Stimulated activated CD8-positive, alpha-beta memory T cell treated with anti-CD3 and anti-CD28 coated beads, Interleukin-12 subunit alpha, Interleukin-12 subunit beta, amount 100 ng/mL, for 4 hours (primary cell): ENCODE measurements around the gene PUDP.

Experiments
- DNase-seq: peaks from one replicate; pipeline ENCODE4 v3.0.0-alpha.2; 2020; ENCODE audit warnings: low read depth

PUDP gene

DNA sequence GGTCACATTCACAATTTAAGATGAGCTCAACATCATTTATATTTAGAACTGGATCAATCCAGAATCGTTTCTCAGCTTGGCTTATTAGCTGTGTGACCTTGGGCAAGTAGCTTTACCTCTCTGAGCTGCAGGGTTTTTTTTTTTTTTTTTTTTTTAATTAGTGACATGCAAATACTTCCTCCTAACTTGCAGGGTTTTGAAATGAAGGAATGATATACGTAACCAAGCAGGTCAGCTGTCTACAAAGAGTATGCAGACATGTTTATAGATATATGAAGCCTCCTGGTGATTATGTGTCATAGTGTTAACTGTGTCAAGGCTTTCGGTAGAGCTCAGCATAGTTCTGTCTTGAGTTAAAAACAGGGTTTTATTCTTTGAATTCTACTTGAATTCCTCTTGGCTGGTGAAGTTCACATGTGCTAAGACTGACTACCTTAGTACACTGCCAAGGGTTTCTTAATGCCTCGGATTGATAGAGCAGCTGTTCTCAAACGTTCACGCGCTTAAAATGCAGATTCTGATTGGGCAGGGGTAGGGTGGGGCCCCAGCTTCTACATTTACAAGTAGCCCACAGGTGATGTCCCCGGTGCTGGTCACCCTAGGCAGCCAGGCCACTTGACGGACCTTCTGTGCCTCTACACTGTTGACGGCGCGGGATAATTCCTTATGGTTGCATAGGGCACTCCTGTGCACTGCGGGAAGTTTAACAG, 1.1 kb downstream of the PUDP start:
- no peak for DNase-seq

DNA sequence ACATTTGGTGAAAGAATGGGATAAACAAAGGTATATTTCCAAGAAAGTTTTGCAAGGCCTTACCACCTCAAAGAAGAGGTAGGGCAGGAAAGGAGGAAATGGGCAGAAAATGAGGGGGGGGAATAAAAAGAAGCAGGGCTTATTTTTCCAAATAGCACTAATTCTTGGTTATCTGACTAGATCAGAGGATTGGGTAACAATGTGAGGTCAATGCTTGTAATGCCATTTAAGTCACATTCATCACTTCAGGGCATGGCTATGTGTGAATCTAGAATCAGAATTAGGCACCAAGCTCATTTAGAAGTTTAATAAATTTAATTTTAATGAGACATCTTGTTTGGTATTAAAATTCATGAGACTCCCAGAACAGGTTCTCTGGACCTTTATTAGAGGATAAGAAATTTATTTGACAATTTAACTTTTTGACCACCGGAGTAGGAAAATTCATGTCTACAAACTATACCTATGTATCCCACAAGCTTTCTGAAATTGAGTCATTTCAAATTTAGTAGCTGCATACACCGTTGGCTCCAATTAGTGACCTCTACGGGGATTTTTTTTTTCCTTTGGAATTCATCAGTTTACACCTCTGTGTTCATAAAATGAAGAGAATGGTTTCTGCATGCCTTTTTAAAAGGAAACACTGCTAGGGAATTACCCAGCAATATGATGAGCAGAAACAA, 1.8 kb downstream of the PUDP start:
- DNase-seq = no peak

DNA sequence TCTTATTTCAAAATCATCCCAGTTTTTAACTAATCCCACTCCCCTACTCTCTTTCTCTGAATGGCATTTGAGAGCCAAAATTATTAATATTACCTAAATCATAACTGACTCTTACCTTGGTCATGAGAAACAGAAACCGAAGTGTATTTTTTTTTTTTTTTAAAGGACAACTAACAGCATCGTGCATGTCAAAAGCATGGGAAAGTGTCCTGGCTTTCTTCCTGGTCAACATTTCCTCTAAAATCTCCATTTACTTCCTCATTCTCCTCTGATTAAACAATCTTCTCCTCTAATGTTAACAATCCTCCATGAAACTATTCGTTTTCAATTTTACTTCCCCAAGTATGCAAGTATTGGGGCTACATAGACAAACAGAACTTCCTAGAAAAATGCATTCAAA, 2.5 kb downstream of the PUDP start:
- no peak for DNase-seq

DNA sequence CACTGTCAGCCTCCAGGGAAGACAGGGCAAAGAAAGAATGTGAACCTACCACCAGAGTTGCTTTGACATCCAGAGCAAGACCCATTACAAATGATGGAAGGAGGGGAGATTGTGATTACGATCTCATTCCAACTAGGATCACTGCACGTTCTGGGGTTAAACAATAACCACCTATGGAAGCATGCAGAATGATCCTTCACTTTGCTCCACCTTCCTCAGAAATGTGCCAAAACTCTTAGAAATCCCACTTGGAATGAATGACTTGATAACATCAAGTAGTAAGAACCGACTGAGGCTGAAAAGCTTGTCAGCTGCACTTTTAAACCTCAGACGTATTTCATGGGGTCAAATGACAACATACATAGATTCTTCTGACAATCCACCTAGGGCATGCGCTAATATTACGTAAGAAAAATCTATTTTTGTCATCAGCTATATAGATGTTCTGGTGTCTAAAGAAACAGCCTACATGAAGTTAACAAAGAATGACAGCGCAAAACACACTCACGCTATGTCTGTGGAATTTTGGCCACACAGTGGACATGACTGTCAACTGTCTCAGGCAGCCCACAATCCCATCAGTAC, 3.9 kb downstream of the PUDP start:
- DNase-seq = no peak

DNA sequence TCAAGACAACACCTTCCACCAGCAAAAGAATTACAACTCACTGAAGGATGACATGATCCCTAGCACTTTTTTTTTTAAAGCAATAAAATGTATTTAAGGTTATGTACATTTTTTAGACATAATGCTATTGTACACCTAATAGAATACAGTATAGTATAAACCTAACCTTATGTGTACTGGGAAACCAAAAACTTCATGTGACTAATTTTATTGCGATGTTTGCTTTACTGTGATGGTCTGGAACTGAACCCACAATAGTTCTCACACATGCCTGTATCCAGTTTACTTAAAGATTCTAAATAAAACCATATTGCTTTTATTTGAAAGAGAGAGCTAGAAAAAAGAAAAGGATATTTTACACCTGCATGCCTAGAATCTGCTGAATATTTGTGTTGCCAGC, 4.9 kb downstream of the PUDP start:
- DNase-seq = no peak

DNA sequence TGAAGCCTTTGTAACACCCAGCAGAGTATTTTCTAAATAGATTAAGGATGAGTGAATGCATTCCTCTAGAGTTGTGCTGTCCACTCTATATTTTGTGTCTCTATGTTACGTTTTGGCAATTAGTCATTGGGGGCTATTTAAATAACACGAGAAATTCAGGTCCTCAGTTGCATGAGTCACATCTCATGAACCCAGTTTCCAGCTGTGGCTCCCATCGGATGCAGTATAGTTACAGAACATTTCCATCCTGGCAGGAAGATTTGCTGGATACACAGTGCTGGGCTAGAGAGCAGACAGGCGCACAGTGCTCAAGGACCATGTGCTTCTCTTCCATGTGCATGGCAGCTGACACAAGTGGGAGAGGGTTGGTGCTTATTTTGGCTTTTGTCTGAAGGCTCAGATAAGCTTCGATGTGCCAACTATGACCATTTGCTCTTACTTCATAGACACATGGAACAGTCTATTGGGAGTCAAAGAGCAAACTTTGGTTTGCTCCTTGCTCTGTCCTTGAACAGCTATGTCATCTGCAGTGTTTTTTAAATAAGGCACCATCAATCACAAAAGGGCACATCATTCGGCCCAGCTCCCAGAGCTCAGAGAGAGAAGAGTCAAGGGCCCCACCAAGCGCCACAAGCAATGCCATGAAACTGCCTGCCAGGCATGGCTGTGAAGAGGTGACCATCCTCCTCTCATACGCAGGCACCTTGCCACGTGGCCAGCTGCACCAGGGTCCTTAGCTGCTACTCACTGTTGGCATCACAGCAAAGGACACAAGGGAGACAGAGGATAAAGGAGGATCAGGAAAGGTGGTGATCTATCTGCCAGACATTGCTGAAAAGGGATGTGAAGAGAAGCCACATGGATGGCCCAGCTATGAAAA, 8.5 kb downstream of the PUDP start:
- DNase-seq = no peak

DNA sequence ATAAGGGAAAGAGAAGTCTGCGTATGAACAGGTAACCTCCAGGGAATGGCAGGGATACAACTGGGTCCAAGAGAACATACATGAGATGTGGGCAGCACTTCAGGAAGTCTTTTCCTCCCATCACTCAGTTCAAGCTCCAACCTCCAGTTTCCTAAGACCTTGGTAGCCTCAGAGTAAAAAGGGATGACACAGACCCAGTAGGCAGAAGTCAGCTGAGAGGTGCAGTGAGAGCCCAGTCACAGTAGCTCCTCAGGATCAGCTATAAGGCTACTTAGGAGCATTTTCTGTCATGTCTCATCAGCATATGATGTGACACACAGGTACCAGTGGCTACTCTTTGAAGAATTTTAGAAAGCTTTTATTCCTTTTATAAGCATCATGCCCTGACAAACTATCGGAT, 13.0 kb downstream of the PUDP start:
- DNase-seq = no peak

DNA sequence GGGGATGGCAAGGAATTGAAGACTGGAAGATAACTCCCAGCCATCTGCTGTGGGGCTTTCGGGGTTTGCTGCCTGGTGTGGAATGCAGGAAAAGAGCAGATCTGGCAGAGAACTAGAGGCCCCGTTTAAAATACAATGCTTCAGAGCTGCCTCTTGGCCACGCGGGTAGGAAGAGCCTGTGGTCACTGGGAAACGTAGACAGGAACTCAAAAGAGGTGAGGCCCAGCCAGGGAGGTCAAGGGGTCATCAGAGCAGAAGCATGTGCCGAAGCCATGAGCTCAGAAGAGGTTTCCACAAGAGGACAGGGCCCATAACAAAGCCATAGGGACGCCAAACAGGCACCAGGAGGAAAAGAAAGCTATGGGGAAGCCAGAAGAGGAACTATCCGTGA, 14.9 kb downstream of the PUDP start:
- DNase-seq = no peak

DNA sequence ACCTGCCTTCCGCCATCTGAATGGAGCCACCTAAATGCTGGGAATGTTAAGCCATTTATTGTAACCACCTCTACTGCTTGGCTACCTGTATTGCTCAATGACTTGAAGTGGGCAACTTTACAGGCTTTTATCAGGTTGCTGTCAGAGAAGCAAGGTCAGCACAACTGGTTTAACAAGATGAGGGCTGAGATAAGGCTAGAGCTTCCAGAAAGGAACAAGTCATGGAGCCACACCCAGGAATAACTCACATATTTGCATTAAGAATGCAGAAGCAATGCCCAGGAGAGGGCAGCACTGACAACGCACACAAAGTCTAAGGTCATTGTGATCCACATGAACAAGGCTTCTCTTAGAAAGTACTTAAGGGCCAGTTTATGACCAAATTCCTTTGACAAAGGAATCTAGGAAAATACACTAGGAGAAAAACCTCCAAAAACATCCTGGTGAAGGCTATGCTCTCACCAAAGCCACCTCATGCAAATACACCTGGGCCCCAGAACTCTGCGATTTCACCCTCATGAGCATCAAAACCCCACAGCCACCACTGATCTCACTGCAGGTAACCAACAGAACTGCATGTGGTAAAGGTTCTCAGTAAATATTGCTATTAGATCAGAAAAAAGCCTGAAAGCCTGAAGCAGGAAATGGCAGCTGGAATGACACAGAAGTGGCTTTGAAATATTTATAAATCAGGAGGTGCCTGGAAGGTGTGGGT, 15.5 kb downstream of the PUDP start:
- no peak for DNase-seq

DNA sequence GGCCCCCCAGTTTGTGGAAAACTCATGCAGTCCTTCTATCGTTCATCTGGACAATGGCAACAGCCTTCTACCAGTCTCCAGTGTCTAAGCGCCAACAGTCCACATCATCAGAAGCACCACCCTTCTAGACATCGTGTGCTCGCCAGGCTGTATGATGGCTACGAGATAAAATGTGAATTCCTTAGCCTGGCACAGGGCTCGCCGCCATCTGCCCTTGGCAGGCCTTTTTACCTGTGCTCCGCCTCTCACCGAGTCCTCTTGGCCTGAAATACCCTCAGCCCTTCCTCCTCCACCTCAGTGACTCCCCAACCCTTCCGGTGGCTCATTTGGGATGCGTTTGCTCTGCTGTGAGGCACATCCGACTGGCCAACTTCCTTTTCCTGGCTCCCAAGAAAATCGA, 16.3 kb downstream of the PUDP start:
- DNase-seq = no peak

DNA sequence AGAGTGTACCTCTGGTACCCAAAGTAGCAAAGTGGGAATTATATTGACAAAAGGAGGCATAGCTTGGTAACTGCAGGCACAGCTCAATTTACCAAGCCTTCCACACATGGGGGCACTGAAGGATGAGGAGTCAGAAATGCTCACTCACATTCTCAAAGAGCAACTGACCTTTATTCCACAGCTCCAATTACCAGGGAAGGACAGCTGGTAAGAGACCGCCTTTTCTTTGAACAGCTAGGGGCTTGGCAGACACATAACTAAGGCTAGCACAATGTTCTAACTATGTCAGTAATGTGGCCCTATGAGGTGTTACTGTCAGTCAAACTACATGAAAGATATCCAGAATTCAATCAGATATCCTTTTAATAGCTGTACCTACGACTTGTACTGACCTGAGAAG, 20.9 kb downstream of the PUDP start:
- no peak for DNase-seq

DNA sequence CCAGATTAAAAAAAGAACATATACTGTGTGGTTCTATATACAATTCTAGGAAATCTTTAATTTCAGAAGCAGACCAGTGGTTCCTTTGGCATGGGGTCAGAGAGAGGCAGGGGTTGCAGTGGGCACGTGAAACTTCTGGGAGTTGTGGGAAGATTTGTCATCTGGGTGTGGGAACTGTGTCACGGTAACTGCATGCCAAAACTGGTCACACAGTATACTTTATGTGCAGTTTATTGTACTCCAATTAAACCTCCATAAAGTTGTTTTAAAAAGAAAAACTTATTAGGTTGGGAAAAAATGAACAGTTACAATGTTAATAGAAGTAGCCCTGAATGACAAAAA, 27.1 kb downstream of the PUDP start:
- no peak for DNase-seq

DNA sequence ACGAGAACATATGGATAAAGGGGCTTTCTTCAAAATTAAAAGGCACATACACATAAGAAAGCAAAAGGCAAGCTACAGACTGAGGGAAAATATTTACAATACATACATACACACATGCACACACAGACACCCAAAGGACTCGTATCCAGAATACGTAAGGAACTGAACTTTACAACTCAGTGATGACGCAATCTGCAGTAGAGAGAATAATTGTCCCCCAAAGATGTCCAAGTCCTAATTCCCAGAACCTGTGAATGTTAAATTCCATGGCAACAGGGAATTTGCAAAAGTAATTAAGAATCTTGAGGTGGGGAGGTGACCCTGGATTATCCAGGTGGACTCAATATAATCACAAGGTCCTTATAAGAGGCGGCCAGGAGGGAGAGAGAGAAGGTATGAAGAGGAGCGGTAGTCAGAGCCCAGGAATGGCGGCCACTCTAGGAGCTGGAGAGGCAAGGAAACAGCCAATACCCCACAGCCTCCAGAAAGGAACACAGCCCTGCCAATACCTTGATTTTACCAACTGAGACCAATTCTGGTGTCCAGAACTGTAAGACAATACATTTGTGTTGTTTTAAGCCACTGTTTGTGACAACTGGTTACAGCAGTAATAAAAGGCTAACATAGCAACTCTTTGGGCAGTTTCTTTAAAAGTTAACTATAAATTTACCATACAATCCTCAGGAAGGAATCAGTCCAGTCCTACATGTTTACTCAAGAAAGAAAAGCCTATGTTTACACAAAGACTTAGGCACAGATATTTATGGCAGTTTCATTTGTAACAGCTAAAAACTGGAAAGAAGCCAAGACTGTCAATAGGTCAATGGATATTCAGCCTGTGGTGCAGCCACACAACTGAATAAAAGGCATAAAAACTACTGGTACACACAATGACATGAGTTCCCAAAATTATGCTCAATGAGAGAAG, 27.7 kb downstream of the PUDP start:
- DNase-seq = no peak

DNA sequence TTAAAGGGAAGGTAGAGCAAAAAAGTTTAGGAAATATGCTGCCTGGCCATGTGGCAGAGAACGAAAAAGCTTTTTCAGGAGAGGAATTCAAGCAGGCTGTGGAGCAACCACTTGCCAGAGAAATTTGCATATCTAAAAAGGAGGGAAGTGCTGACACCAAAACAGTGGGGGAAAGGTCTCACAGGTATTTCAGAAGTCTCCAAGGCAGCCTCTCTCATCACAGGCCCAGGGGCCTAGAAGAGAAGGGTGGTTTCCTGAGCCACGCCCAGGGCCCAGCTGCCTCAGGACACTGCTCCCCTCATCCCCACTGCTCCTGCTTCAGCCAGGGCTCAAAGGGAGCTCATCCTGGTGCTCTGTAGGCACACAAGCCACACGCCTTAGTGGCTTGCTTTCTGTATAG, 30.4 kb downstream of the PUDP start:
- no peak for DNase-seq

DNA sequence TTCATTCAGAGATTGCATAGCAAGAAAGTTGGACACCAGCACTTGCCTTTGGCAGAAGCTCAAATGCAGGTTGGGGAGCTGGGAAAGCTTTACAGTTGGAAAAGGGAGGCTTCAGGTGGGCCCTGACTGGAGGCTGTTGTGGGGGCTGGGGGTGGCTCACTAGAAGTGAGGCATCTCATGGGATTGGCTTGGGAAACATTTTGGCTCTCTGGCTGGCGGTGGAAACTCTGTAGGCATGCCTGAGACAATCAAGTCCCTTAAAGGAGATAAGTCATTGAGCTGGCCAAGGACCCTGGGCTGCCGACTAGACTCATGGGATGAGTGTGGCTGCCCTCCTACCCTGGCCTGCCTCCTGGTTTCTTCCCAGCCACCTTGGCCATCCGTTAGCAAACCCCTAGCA, 31.9 kb downstream of the PUDP start:
- no peak for DNase-seq

DNA sequence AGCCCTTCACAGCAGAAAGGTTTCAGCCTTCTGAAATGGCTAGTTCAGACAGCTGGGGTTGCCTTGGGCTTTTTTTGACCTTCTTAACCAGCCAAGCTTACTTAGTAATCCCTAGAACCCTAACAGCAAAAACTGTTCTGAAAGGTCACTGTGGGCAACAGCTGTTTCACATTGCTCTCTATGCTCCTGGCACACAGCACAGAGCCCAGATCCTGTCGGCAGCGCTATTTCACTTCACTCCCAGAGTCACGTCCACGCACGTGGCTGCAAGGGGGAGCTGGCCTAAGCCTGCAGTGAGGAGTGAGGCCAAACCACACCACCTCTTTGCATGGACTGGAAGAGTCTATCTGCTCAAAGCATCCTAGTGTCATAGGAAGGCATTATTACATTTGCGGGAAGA, 32.4 kb downstream of the PUDP start:
- no peak for DNase-seq

DNA sequence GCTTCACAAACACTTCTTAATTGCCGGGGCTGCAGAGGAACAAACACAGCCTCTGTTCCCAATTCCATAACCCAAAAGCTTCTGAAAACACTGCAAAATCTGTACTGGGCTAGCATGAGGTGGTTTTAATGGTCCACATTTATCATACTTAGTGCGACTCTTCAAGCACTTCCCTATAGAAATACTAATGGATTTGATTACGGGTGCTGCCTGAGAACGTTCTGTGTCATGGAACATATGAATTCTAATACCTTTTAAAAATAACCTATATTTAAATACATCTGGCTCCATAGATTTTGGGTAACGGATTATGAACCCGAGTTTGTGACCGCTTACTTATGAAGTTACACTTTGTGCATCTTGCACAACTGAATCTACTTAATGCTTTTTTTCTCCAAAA, 35.9 kb downstream of the PUDP start:
- DNase-seq = no peak

DNA sequence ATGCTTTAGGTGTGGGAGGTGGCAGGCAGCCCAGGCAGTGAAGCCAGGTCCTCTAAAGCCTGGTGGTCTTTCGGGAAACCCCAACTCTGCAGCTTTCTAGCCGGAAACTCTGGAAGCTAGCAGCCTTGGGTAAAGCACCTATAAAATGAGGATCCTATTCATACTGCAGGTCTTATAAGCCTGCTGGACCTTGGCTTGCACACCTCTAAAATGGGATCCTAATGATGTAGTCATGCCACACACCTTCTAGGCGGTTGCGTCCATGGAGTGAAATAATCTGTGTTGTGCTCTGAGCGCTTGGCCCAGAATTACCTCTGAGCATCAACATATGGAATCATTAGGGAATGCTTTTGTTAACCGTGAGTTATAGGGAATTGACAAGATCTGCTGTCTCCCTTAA, 36.4 kb downstream of the PUDP start:
- no peak for DNase-seq

DNA sequence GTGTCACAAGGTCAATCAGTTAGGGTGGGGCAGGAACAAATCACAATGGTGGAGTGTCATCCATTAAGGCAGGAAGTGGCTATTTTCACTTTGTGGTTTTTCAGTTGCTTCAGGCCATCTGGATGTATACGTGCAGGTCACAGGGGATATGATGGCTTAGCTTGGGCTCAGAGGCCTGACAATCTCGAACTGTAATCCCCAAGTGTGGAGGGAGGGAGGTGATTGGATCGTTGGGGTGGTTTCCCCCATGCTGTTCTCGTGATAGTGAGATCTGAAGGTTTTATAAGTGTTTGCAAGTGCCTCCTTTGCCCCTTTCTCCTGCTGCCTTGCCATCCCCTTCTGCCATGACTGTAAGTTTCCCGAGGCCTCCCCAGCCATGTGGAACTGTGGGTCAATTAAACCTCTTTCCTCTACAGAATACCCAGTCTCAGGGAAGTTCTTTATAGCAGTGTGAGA, 37.1 kb downstream of the PUDP start:
- no peak for DNase-seq

DNA sequence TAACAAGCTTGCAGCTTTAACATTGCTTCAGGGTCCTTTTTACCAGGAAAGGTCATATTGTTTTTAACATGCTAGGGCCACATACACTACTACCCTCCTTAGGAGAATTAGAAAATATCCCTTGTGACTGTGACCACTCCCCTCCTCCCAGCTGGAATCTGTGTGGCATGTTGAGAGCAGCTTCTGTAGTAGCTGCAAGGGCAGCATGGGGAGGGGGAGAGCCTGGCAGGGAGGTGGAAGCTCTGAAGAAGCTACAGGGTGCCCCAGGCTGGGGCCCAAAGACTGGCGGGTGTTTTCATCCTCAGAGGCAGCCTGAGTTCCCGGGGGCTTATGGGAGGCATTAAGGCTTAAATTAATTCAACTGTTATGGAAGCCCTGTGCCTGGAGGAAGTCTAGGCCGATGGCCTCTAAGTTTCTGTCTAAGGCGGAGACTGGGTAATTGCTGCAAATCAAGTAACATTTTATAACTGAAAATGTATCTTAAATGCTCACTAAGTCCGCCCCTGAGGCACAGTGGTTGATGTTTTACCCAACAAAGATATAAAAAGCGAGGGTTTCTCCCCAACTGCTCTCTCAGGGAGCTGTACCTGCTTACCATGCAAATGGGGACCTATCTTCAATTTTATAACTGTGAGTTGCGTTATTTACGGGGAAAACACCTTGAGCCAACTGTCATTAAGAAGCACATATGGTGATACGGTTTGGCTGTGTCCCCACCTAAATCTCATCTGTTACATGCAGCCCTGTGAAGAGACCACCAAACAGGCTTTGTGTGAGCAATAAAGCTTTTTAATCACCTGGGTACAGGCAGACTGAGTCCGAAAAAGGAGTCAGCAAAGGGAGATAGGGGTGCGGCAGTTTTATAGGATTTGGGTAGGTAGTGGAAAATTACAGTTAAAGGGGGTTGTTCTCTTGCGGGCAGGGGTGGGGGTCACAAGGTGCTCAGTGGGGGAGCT, 37.8 kb downstream of the PUDP start:
- DNase-seq = no peak
